GM12878 (cell line): ENCODE results near the gene OCA2.

Source experiments
- EZH2 ChIP-seq: IDR thresholded peaks from 2 replicates; pipeline ENCODE4 v1.6.1; 2012; ENCODE audit warnings: low read depth, mild to moderate bottlenecking, control low read depth, inconsistent platforms, low read length, borderline replicate concordance; ENCODE audit not compliant: control insufficient read depth
- FOXK2 ChIP-seq: fragments of 450-650 bp; IDR thresholded peaks from 2 replicates; pipeline ENCODE4 v1.6.1; 2017; ENCODE audit warnings: mild to moderate bottlenecking, moderate library complexity
- GABPA ChIP-seq: IDR thresholded peaks from 2 replicates; pipeline ENCODE4 v1.6.1; 2014; ENCODE audit warnings: antibody characterized with exemption, low read depth, mild to moderate bottlenecking, inconsistent platforms
- PML ChIP-seq: IDR thresholded peaks from 2 replicates; pipeline ENCODE4 v1.6.1; 2012; ENCODE audit warnings: low read length, inconsistent platforms
- POLR2A ChIP-seq: IDR thresholded peaks from 2 replicates; pipeline ENCODE4 v1.6.1; 2011; ENCODE audit warnings: low read depth, mild to moderate bottlenecking, low read length
- POLR2AphosphoS5 ChIP-seq: IDR thresholded peaks from 2 replicates; pipeline ENCODE4 v1.6.1; 2011; ENCODE audit warnings: mild to moderate bottlenecking, low read length, inconsistent platforms
- RFX5 ChIP-seq: IDR thresholded peaks from 2 replicates; pipeline ENCODE4 v1.6.1; 2011; ENCODE audit warnings: low read depth, low read length, improper control_type of control experiment
- TAF1 ChIP-seq: IDR thresholded peaks from 2 replicates; pipeline ENCODE4 v1.6.1; 2011; ENCODE audit warnings: mild to moderate bottlenecking, low read depth, low read length, borderline replicate concordance
- TARDBP ChIP-seq: IDR thresholded peaks from 2 replicates; pipeline ENCODE4 v1.6.1; 2016; ENCODE audit warnings: borderline replicate concordance
- ZNF217 ChIP-seq: fragments of 450-650 bp; IDR thresholded peaks from 2 replicates; pipeline ENCODE4 v1.6.1; 2017; ENCODE audit warnings: antibody characterized with exemption, mild to moderate bottlenecking
- TF ChIP-seq, protein P1 (sequence below), 3 experiments: IDR thresholded peaks in 2 of 3; conservative IDR thresholded peaks in 1 of 3; 2 replicates each; pipeline ENCODE4 v1.5.1; 2011; ENCODE audit warnings: low read depth in 3 of 3, low read length in 3 of 3, mild to moderate bottlenecking in 3 of 3, control low read depth in 2 of 3, moderate library complexity in 2 of 3, inconsistent platforms in 1 of 3, mixed read lengths in 1 of 3; ENCODE audit not compliant: control insufficient read depth in 2 of 3, insufficient read depth in 1 of 3; ENCODE audit errors: extremely low read depth in 1 of 3
- TF ChIP-seq, protein P2 (sequence below): IDR thresholded peaks from 2 replicates; pipeline ENCODE4 v1.6.1; 2011; ENCODE audit warnings: low read depth, low read length, improper control_type of control experiment, borderline replicate concordance
- TF ChIP-seq, protein P3 (sequence below): IDR thresholded peaks from 2 replicates; pipeline ENCODE4 v1.6.1; 2012; ENCODE audit warnings: low read depth, low read length, improper control_type of control experiment

DNA sequence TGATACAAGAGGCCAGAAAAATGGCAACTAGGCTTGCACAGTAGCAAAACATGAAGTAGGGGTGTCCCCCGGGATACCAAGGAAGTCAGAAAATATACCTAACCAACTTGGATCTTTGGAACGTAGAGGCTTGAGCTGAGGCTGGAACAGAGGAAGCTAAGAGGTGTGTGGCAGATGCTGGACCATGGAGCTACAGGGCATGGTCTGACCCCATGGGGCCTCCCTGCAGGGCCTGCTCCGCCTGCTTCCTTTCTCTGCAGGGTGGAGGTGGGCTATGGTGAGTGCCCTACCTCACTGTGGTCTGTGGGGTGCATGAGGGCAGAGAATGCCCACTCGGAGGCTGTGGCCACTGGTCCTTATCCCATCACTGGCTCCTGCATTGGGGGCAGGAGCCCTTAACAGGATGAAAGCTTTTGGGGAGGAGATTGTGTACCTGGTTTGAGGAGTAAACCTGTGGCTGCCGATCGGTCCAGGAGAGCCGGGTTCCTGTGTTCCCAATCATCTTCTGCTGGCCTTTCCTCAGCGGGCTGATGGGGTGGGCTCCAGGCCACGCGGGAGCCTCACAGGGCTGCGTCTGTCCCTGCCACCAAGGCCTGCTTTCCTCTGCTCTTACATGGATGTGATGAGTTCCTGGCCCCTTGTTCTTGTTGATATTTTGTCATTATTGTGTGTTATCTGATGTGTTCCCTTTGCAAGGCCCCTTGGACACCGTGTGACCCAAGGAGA, 96.8 kb downstream of the OCA2 start:
- TF ChIP-seq, protein P1, sequence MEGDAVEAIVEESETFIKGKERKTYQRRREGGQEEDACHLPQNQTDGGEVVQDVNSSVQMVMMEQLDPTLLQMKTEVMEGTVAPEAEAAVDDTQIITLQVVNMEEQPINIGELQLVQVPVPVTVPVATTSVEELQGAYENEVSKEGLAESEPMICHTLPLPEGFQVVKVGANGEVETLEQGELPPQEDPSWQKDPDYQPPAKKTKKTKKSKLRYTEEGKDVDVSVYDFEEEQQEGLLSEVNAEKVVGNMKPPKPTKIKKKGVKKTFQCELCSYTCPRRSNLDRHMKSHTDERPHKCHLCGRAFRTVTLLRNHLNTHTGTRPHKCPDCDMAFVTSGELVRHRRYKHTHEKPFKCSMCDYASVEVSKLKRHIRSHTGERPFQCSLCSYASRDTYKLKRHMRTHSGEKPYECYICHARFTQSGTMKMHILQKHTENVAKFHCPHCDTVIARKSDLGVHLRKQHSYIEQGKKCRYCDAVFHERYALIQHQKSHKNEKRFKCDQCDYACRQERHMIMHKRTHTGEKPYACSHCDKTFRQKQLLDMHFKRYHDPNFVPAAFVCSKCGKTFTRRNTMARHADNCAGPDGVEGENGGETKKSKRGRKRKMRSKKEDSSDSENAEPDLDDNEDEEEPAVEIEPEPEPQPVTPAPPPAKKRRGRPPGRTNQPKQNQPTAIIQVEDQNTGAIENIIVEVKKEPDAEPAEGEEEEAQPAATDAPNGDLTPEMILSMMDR (IDR thresholded peaks at IDR 0.05 in 2 of 3, conservative IDR thresholded peaks at IDR 0.05 in 1 of 3; ENCODE audit: control insufficient read depth in 2 of 3, extremely low read depth in 1 of 3, insufficient read depth in 1 of 3, low read depth in 3 of 3, low read length in 3 of 3): no peak
- no peak for TF ChIP-seq EZH2
- no peak for TF ChIP-seq PML
- TF ChIP-seq, protein P2, sequence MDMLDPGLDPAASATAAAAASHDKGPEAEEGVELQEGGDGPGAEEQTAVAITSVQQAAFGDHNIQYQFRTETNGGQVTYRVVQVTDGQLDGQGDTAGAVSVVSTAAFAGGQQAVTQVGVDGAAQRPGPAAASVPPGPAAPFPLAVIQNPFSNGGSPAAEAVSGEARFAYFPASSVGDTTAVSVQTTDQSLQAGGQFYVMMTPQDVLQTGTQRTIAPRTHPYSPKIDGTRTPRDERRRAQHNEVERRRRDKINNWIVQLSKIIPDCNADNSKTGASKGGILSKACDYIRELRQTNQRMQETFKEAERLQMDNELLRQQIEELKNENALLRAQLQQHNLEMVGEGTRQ: no peak
- no peak for TF ChIP-seq POLR2AphosphoS5
- no peak for TF ChIP-seq FOXK2
- no peak for TF ChIP-seq POLR2A
- TF ChIP-seq TAF1: no peak
- no peak for TF ChIP-seq GABPA
- TF ChIP-seq, protein P3, sequence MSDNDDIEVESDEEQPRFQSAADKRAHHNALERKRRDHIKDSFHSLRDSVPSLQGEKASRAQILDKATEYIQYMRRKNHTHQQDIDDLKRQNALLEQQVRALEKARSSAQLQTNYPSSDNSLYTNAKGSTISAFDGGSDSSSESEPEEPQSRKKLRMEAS: no peak
- no peak for TF ChIP-seq RFX5
- TF ChIP-seq TARDBP: no peak
- TF ChIP-seq ZNF217: no peak
